HUES64 (cell line): Measurements from ENCODE around the gene TFEC.
"Not testable (repeated sequence)": the region's sequence is repeated elsewhere in the genome, so short reads cannot be mapped to it uniquely, and the experiment has no call there.

Experiments
- H3K27ac ChIP-seq: 2 replicates; pipeline ENCODE4 v1.7.0; 2013; ENCODE audit warnings: low read depth, low read length, inconsistent platforms
- H3K27me3 ChIP-seq: 2 replicates; pipeline ENCODE4 v1.6.1; 2013; ENCODE audit warnings: mild to moderate bottlenecking, low read length; ENCODE audit not compliant: insufficient read depth
- H3K36me3 ChIP-seq: 2 replicates; pipeline ENCODE4 v1.6.1; 2013; ENCODE audit warnings: mild to moderate bottlenecking, low read length; ENCODE audit not compliant: insufficient read depth
- H3K4me1 ChIP-seq: 2 replicates; pipeline ENCODE4 v1.6.1; 2013; ENCODE audit warnings: mild to moderate bottlenecking, low read length, moderate library complexity; ENCODE audit not compliant: insufficient read depth
- H3K4me3 ChIP-seq: 2 replicates; pipeline ENCODE4 v1.5.1; 2013; ENCODE audit warnings: mild to moderate bottlenecking, low read length, moderate library complexity
- H3K9ac ChIP-seq: 2 replicates; pipeline ENCODE4 v1.6.1; 2013; ENCODE audit warnings: mild to moderate bottlenecking, low read depth, low read length
- H3K9me3 ChIP-seq: 2 replicates; pipeline ENCODE4 v1.6.1; 2013; ENCODE audit warnings: low read depth, low read length; ENCODE audit not compliant: insufficient read depth
- WGBS: fragments of 150-250, 120-280 bp; methylation state at CpG from one replicate; pipeline ENCODE4 v1.1.7; 2013; ENCODE audit warnings: missing lambda C conversion rate; 5-methylcytosine and 5-hydroxymethylcytosine counted together

The TFEC gene

DNA sequence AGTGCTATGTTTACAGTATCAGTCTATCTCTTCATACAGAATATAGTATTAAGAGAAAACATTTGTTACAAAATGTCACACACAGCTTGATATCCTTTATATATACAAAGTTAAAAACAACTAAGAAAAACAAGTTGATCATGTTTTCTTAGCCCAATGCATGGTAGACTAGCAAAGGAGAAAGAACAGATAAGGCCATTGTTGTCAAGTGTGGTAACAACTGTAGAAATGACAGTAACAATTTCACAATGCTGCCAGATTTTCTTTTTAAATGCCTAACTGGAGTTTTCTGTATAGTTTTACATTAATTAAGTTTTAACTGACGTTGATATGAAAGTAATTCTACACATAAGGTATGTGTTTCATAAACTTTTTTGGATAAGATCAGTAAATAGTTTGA lies 65.8 kb downstream of the TFEC start:
- Histone ChIP-seq H3K9me3 (no peaks in the 10 kb centered on the region), H3K27me3 (no peaks in the 10 kb centered on the region), H3K27ac (no peak overlapping the region), H3K4me1 (no peaks in the 10 kb centered on the region), H3K9ac (no peak overlapping the region), H3K4me3 (no peak overlapping the region), H3K36me3 (no peaks in the 10 kb centered on the region)
- WGBS, result no CpG with 5 or more reads among the region's 1 CpG

DNA sequence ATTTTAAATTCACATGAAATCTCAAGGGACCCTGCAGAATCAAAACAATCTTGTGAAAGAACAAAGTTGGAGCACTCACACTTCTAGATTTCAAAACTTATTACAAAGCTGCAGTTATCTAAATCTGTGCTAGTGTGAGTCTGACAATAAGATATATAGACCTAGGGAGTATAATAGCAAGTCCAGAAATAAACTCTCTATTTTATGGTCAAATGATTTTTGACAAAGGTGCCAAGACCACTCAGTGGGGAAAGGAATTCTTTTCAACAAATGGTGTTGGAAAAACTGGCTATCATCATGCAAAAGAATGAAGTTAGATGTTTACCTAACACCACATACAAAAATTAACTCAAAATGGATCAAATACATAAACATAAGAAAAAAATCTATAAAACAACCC lies 68.2 kb downstream of the TFEC start:
- Histone ChIP-seq H3K9ac (no peak overlapping the region), H3K4me3 (no peak overlapping the region), H3K36me3 (no peaks in the 10 kb centered on the region), H3K9me3 (no peaks in the 10 kb centered on the region), H3K27ac (no peak overlapping the region), H3K27me3 (no peaks in the 10 kb centered on the region), H3K4me1 (no peaks in the 10 kb centered on the region)

DNA sequence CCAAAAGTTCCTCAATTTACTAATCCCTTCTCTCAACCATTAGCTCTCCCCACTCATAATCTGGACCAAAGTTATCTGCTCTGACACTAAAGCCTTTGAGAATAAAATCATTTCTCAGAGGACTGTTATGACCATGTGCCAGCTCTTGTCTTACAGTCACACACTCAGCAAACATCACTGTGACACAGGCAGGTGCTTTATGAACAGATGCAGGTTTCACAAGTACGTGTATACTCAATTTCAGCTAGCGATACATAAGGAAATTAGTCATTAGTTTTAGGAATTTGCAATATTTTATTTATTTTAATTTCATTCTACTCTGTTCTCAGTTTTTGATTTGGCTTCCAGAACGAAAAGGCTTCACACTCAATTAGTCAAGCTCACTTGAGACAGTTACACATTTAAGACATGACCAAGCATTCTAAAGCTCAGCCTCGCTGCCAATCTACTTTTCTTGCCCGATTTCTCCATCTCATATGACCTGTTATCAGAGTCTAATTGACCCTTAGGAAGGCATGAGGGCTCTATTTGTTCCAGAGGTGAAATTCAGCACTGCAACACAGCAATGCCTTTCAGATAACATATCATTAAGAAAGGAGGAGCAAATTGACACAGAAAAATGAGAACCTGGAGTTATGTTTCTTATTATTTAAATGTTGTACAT lies 76.8 kb downstream of the TFEC start:
- no peak overlapping the region for H3K4me3 ChIP-seq
- H3K27me3 ChIP-seq, result no peaks in the 10 kb centered on the region
- H3K4me1 ChIP-seq, result no peaks in the 10 kb centered on the region
- H3K36me3 ChIP-seq, result no peaks in the 10 kb centered on the region
- no peaks in the 10 kb centered on the region for H3K9me3 ChIP-seq
- 85% methylated on average over 5 of the region's 5 CpGs for WGBS
- no peak overlapping the region for H3K27ac ChIP-seq
- no peak overlapping the region for H3K9ac ChIP-seq

DNA sequence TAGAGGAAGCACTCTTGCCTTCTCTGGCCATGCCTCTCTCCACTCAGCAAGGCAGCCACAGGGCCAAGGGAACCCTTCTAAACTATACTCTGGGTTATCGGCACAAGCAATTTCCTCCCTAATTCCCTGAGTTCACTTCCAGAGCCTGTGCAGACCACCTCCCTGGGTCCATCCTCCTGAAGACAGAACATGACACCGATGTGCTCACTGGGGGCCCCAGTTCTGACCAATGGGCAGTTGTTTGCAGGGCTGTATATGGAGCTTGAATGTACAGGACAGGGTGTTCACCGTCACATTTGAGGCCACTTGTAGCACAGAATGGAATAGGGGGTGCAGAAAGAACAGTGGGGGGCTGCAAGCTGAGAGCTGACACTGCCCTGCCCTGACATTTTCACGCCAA lies 77.7 kb downstream of the TFEC start:
- H3K4me3 ChIP-seq, result no peak overlapping the region
- no peak overlapping the region for H3K9ac ChIP-seq
- H3K27me3 ChIP-seq, result no peaks in the 10 kb centered on the region
- H3K9me3 ChIP-seq, result no peaks in the 10 kb centered on the region
- WGBS, result 85% methylated on average over 4 of the region's 4 CpGs
- H3K27ac ChIP-seq, result no peak overlapping the region
- no peaks in the 10 kb centered on the region for H3K36me3 ChIP-seq
- no peaks in the 10 kb centered on the region for H3K4me1 ChIP-seq

DNA sequence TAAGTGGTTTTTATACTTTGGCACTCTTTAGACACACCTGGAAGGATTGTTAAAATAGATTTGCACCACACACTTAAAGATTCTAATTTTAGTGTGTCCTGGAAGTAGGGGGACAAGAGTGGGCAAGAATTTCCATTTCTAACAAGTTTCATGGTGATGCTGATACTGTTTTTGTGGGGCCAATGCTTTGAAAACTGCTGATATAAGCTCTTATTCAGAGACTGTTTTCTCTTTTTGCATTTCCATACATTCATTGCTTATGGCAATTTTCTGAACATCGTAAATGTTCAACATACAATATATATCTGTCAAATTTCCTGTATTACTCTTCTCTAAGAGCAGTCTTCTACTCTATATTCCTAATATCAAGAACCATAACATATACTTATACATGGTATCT lies 79.0 kb downstream of the TFEC start:
- Histone ChIP-seq H3K4me1 (no peaks in the 10 kb centered on the region), H3K27ac (no peak overlapping the region), H3K9me3 (no peaks in the 10 kb centered on the region), H3K9ac (no peak overlapping the region), H3K27me3 (no peaks in the 10 kb centered on the region), H3K4me3 (no peak overlapping the region), H3K36me3 (no peaks in the 10 kb centered on the region)
- WGBS, result 100% methylated on average over 1 of the region's 1 CpG

DNA sequence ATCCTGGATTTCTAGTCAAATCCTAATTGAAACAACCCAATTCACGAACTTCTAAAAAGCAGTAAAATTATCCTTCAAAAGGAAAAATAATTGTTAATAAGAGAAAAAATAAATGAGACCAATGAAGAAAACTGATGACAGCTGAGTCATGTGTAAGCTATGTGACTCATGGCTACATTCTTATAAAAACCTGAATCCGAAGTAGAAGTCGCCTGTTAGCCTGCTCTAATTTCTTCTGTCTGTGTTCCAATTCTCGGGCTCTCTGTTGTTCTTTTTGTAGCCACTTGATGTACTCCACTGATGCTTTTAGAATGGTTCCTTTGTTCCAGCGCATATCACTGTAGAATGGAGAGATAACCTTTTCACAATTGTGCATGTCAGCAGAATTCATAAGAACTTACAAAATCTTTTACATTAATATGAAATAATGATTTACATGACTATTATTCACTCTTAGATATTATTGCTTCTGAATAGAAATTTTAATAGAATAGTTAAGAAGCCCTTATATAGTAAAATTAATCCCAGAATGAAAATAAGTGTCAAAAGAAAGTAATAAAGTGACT lies 88.8 kb downstream of the TFEC start:
- H3K27ac ChIP-seq, result no peak overlapping the region
- 91% methylated on average over 4 of the region's 5 CpGs for WGBS
- no peaks in the 10 kb centered on the region for H3K9me3 ChIP-seq
- no peak overlapping the region for H3K4me3 ChIP-seq
- H3K36me3 ChIP-seq, result no peaks in the 10 kb centered on the region
- H3K27me3 ChIP-seq, result no peaks in the 10 kb centered on the region
- no peak overlapping the region for H3K9ac ChIP-seq
- H3K4me1 ChIP-seq, result no peaks in the 10 kb centered on the region

DNA sequence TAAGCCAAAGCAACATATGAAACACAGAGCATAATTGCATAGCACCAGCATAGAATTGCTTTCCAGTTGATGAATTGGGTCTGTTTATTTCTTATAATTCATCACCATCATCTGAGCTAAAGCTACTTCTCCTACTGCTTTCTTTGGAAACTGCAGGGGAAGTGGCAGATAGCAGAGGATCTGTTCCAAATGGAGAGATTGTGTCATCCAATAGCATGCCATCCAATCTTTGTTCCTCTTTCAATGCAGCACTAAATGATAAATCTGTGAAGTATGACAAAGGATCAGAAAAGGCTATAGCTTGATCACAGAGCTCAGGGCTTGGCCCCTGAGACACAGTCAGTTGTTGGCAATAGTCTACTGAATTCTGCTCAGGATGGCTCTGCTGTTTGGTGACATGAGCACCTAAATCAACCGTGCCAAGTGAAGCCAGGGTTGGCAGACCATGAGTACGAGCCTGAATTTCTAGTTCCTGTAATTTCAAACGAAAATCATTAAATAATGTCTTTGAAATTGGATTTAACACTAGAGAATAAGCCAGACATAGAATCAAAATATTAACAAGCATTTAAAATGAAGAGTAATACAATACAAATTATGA lies 90.0 kb downstream of the TFEC start:
- Histone ChIP-seq H3K4me1 (no peaks in the 10 kb centered on the region), H3K9me3 (no peaks in the 10 kb centered on the region), H3K27ac (no peak overlapping the region), H3K27me3 (no peaks in the 10 kb centered on the region), H3K4me3 (no peak overlapping the region), H3K9ac (no peak overlapping the region), H3K36me3 (no peaks in the 10 kb centered on the region)
- WGBS, result 95% methylated on average over 2 of the region's 3 CpGs

DNA sequence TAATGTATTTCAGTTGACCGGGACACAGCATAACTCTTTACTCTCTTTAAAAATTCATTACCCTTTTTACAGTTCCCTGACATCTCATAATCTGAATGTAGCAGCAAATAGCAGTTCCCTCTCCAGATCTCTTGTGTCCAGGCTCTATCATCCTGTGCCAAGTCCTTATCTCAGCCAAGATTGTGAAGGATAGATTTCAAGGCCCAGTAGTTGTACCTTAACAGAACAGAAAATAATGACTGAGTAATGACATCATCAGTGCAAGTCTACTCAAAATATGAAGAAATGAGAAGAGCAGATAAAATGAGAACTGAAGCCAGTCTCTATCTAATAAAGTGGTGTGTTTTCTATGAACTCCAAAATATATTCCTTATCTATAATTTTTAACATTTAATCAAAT lies 92.6 kb downstream of the TFEC start:
- no peaks in the 10 kb centered on the region for H3K9me3 ChIP-seq

DNA sequence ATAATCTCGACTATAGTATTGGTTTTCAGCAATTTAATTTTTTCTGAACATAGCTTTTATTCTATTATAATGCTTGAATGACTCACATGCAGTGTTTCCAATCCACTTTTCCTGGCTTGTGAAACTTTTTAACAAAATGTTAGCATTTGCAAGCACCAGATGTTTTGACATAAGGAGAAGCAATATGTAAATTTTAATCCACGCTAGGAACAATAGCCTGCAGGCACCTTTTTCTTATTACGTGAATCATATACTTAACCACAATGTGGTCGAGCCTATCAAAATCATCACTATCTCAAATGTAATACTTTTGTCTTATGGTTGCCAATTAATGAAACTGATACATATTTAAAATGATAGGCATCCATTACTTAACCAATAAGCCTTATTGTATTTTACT lies 97.1 kb downstream of the TFEC start:
- no peak overlapping the region for H3K9ac ChIP-seq
- H3K36me3 ChIP-seq, result no peaks in the 10 kb centered on the region
- no peaks in the 10 kb centered on the region for H3K27me3 ChIP-seq
- no peak overlapping the region for H3K27ac ChIP-seq
- no peaks in the 10 kb centered on the region for H3K9me3 ChIP-seq
- no peak overlapping the region for H3K4me3 ChIP-seq
- H3K4me1 ChIP-seq, result 0 out of 2 replicates have a peak, but pooled peaks cover 2% of the 10 kb centered on the region
- 80% methylated on average over 3 of the region's 4 CpGs for WGBS

More for the DNA sequence above, 92.6 kb downstream of the TFEC start:
- Histone ChIP-seq H3K4me1 (0 out of 2 replicates have a peak, but pooled peaks cover 2% of the 10 kb centered on the region), H3K27ac (no peak overlapping the region), H3K27me3 (no peaks in the 10 kb centered on the region), H3K36me3 (no peaks in the 10 kb centered on the region), H3K4me3 (no peak overlapping the region), H3K9ac (no peak overlapping the region)
- WGBS, result 94% methylated on average over 1 of the region's 1 CpG

DNA sequence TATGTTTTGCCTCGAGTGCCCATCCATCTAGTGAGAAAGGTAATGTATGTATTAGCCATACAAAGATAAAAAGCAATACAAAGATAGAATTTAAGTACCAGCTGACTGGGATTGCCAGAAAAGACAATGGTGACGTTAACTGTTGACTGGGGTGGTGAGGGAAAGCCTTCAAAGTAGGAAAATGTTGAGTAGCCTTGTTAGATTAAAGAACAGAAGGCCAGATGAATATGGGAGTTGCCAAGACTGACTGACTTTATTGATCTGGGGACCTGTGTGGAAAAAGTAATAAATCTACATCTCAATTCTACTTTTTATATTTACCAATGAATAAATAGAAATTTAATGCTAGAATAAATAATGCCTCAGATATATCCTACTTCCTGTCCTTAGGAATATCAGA lies 97.7 kb downstream of the TFEC start:
- no peak overlapping the region for H3K27ac ChIP-seq
- H3K4me1 ChIP-seq, result 0 out of 2 replicates have a peak, but pooled peaks cover 2% of the 10 kb centered on the region
- WGBS, result 72% methylated on average over 2 of the region's 2 CpGs
- H3K27me3 ChIP-seq, result no peaks in the 10 kb centered on the region
- no peaks in the 10 kb centered on the region for H3K36me3 ChIP-seq
- H3K9me3 ChIP-seq, result no peaks in the 10 kb centered on the region
- no peak overlapping the region for H3K9ac ChIP-seq
- H3K4me3 ChIP-seq, result no peak overlapping the region

DNA sequence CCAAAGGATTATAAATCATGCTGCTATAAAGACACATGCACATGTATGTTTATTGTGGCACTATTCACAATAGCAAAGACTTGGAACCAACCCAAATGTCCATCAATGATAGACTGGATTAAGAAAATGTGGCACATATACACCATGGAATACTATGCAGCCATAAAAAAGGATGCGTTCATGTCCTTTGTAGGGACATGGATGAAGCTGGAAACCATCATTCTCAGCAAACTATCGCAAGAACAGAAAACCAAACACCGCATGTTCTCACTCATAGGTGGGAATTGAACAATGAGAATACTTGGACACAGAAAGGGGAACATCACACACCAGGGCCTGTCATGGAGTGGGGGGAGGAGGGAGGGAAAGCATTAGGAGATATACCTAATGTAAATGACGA lies 100.4 kb downstream of the TFEC start:
- H3K36me3 ChIP-seq, H3K9ac ChIP-seq, H3K27me3 ChIP-seq, H3K4me1 ChIP-seq, H3K9me3 ChIP-seq, H3K4me3 ChIP-seq, H3K27ac ChIP-seq: not testable (repeated sequence)
- no CpG with 5 or more reads among the region's 4 CpGs for WGBS
